ENCODE measurements around the gene ZNF438.

GRCh38 chr10:30822693-30823465 lies 208.8 kb downstream of the ZNF438 start:
- no peak for TF ChIP-seq ZNF12 (CRISPR knock-in tag; IDR thresholded peaks at IDR 0.05)
- TF ChIP-seq BRF2 (CRISPR knock-in tag; IDR thresholded peaks at IDR 0.05): no peak
- TF ChIP-seq ASH2L (IDR thresholded peaks at IDR 0.05; ENCODE audit: insufficient read length, low read depth, low read length): no peak
- TF ChIP-seq ZNF792 (CRISPR knock-in tag; IDR thresholded peaks at IDR 0.05): no peak
- TF ChIP-seq ZNF83 (CRISPR knock-in tag; IDR thresholded peaks at IDR 0.05; ENCODE audit: borderline replicate concordance): no peak
- TF ChIP-seq CREB1 (IDR thresholded peaks at IDR 0.05): no peak
- TF ChIP-seq CREB1 (CRISPR knock-in tag; IDR thresholded peaks at IDR 0.05): no peak

All from HepG2 (cell line).